ENCODE measurements around the gene CTNNA2. TPM values are rescaled to one million over a fixed set of nuclear protein-coding genes. Genes with fewer than 3 reads are reported as not detected.
A peak's percentile ranks its signal among the peaks of the same experiment; 100 is the strongest.

The CTNNA2 gene
- total RNA-seq (ENCODE audit: low replicate concordance) = 39.1 and 43.5 TPM in 2 replicates

DNA sequence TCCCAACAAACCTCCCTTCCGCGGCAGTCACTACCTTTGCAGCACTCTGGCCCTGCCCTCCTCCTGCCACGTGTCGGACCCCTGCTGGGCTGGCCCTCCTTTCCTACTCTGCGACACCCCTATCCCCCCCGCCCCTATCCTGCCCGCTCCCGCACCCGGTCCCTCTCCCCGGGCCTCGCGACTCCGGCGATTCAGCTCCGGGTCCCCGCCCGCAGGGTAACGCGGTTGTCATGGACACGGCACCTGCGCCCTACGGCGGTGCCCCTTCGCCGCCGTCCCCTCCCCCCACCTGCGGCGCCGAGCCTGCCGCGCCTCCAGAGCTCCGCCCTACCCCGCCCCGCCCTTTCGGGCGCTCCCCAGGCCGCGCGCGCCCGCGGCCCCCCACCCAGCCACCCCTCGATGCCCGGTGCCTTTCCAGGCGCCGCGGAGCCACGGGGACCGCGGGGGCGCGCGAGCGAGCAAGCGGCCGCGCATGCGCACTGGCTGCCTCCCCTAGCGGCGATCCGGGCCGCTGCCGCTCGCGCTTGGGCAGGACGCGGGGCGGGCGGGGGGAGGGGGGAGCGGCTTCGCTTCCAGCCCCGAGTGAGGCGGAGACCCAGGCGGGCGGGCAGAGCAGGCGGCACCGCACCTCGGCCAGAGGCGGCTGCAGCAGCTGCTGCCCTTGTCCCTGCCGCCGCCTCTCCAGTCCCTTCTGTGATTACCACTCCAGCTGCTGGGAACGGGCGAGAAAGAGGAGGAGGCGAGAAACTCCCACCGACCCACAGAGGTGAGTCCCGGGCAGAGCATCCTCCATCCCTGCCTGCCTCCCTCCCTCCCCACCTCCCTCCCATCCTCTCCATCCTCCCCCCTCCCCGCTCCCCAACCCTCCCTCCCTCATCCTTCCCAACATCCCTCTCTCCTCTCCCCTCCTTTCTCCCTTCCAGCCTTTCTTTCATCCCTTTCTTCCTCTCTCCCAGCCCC lies at the start of gene CTNNA2:
CTNNA2 (plus strand) TSS at position 610 of the 960 bp plus-strand sequence.
- TF ChIP-seq EZH2phosphoT487 (IDR thresholded peaks at IDR 0.05) (no peak), EZH2 (IDR thresholded peaks at IDR 0.05) (no peak)
- TF ChIP-seq, protein P1, sequence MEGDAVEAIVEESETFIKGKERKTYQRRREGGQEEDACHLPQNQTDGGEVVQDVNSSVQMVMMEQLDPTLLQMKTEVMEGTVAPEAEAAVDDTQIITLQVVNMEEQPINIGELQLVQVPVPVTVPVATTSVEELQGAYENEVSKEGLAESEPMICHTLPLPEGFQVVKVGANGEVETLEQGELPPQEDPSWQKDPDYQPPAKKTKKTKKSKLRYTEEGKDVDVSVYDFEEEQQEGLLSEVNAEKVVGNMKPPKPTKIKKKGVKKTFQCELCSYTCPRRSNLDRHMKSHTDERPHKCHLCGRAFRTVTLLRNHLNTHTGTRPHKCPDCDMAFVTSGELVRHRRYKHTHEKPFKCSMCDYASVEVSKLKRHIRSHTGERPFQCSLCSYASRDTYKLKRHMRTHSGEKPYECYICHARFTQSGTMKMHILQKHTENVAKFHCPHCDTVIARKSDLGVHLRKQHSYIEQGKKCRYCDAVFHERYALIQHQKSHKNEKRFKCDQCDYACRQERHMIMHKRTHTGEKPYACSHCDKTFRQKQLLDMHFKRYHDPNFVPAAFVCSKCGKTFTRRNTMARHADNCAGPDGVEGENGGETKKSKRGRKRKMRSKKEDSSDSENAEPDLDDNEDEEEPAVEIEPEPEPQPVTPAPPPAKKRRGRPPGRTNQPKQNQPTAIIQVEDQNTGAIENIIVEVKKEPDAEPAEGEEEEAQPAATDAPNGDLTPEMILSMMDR (IDR thresholded peaks at IDR 0.05) = peak; percentile 59
- H3K4me2 ChIP-seq = peak within 1 kb of the TSS; percentile 84
- H3K4me3 ChIP-seq = peak within 1 kb of the TSS; percentile 68
- H4K20me1 ChIP-seq (ENCODE audit: low read depth) = peaks cover 19% of the 10 kb centered on the region
- H3K9ac ChIP-seq = peak within 1 kb of the TSS; percentile 36
- H3K4me1 ChIP-seq = peaks cover 29% of the 10 kb centered on the region
- H3K36me3 ChIP-seq = no peaks in the 10 kb centered on the region
- H3K4me3 Mint-ChIP-seq = peak within 1 kb of the TSS; percentile 98
- no peaks in the 10 kb centered on the region for H3K9me3 ChIP-seq (ENCODE audit: low read depth)
- peaks cover 8% of the 10 kb centered on the region for H3F3A ChIP-seq (ENCODE audit: low read depth)
- H3K27ac ChIP-seq = no peak within 1 kb of the TSS
- peak; percentile 98 for DNase-seq (ENCODE audit: low spot score)
- peak within 1 kb of the TSS; percentile 96 for H3K27ac Mint-ChIP-seq
- peak within 1 kb of the TSS; percentile 74 for H2AFZ ChIP-seq (replicated peaks)
- no peaks in the 10 kb centered on the region for H3K9me3 Mint-ChIP-seq
- H3K36me3 Mint-ChIP-seq = peaks cover 1% of the 10 kb centered on the region
- H3K4me1 Mint-ChIP-seq = peaks cover 59% of the 10 kb centered on the region
- peaks cover 7% of the 10 kb centered on the region for H3K27me3 ChIP-seq
- H3K27me3 Mint-ChIP-seq (ENCODE audit: insufficient read depth, low read depth) = peaks cover 7% of the 10 kb centered on the region
- peaks cover 41% of the 10 kb centered on the region for H3K79me2 ChIP-seq (ENCODE audit: low read depth)

DNA sequence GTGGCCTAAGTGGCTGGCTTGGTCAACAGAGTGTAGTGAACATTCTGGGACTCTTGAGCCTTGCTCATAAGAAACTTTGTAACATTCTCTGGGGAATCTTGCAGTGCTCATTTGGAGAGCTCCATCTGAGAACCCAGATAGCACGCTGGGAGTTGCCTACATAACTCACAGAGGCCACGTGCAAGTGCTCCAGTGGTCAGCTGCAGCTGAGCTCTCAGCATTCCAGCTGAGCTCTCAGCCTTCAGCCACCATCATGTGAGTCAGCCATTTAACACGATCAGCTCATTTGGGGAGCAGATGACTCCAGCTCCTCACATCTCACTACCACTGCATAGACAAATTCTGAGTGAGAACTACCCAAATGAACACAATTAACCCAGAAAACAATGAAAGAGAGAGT lies 25.5 kb upstream of the CTNNA2 start:
- Histone ChIP-seq H3K4me2 (no peak overlapping the region), H3K4me3 (no peak overlapping the region), H3K27me3 (no peaks in the 10 kb centered on the region), H3K79me2 (ENCODE audit: low read depth) (no peaks in the 10 kb centered on the region), H4K20me1 (ENCODE audit: low read depth) (no peaks in the 10 kb centered on the region), H3K9ac (no peak overlapping the region), H3F3A (ENCODE audit: low read depth) (no peaks in the 10 kb centered on the region), H2AFZ (replicated peaks) (no peak overlapping the region), H3K4me1 (no peaks in the 10 kb centered on the region), H3K9me3 (ENCODE audit: low read depth) (no peaks in the 10 kb centered on the region), H3K36me3 (no peaks in the 10 kb centered on the region), H3K27ac (no peak overlapping the region)
- no peaks in the 10 kb centered on the region for H3K36me3 Mint-ChIP-seq
- no peaks in the 10 kb centered on the region for H3K9me3 Mint-ChIP-seq
- peaks cover 3% of the 10 kb centered on the region for H3K27me3 Mint-ChIP-seq (ENCODE audit: insufficient read depth, low read depth)
- TF ChIP-seq, protein P1 (IDR thresholded peaks at IDR 0.05) = no peak
- TF ChIP-seq EZH2phosphoT487 (IDR thresholded peaks at IDR 0.05) (no peak), EZH2 (IDR thresholded peaks at IDR 0.05) (no peak)
- no peak for DNase-seq (ENCODE audit: low spot score)
- no peak overlapping the region for H3K4me3 Mint-ChIP-seq
- no peaks in the 10 kb centered on the region for H3K4me1 Mint-ChIP-seq
- no peak overlapping the region for H3K27ac Mint-ChIP-seq

DNA sequence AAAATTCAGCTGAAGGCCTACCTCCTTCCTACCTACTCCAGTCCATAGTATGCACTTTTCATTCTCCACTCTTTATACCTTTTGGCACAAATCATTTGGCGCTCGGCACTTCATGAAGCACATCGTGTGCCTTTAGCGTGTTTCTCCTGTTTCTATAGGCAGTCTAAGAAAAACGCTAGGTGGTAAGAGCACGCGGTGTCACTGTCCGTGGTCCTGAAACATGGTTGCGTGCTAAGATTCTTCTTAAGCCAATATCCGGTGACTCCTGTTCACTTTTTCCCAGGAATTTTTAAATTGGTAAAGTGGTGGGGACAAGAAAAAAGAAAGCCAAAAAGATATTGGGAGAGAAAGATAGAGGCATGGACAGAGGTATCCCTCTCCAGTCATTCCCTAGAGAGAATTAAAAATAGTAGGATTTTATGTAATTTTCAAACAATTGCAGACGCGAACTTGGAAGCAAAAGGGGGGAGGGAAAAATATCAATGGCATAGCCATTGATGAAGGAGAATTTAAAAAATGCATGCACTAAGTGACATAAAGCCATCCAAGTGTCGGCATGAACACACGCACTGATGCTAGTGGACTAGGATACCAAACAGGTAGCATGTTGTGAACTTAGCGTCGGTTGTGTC lies 1.4 kb upstream of the CTNNA2 start:
- Mint-ChIP-seq H3K9me3 (no peaks in the 10 kb centered on the region), H3K4me3 (peak overlapping the region; percentile 90), H3K27ac (no peak overlapping the region), H3K4me1 (peaks cover 53% of the 10 kb centered on the region), H3K27me3 (ENCODE audit: insufficient read depth, low read depth) (peaks cover 7% of the 10 kb centered on the region), H3K36me3 (no peaks in the 10 kb centered on the region)
- H3K9ac ChIP-seq = no peak overlapping the region
- H2AFZ ChIP-seq (replicated peaks) = no peak overlapping the region
- no peak overlapping the region for H3K27ac ChIP-seq
- H4K20me1 ChIP-seq (ENCODE audit: low read depth) = peaks cover 18% of the 10 kb centered on the region
- peak overlapping the region; percentile 68 for H3K4me3 ChIP-seq
- H3K4me1 ChIP-seq = peaks cover 23% of the 10 kb centered on the region
- no peak for TF ChIP-seq EZH2phosphoT487 (IDR thresholded peaks at IDR 0.05)
- peak overlapping the region; percentile 84 for H3K4me2 ChIP-seq
- H3K79me2 ChIP-seq (ENCODE audit: low read depth) = peaks cover 29% of the 10 kb centered on the region
- H3K9me3 ChIP-seq (ENCODE audit: low read depth) = no peaks in the 10 kb centered on the region
- peaks cover 7% of the 10 kb centered on the region for H3K27me3 ChIP-seq
- no peaks in the 10 kb centered on the region for H3K36me3 ChIP-seq
- H3F3A ChIP-seq (ENCODE audit: low read depth) = peaks cover 8% of the 10 kb centered on the region
- peak; percentile 93 for DNase-seq (ENCODE audit: low spot score)

Data from neural progenitor cell (in vitro differentiated cells).